GM19025 (cell line): ENCODE results near the gene SNTG2.
"Not testable (repeated sequence)": the region's sequence is repeated elsewhere in the genome, so short reads cannot be mapped to it uniquely, and the experiment has no call there.

Experiments
- ATAC-seq: cut with Tn5 transposase; IDR thresholded peaks from one replicate; pipeline ENCODE4 v1.9.1; 2021; ENCODE audit warnings: mild to moderate bottlenecking, low read depth, moderate library complexity; ENCODE audit not compliant: unreplicated experiment

SNTG2 gene

GRCh38 chr2:1132328-1132969, 181.8 kb downstream of the SNTG2 start:
- ATAC-seq, result no peak

- not testable (repeated sequence) for ATAC-seq
Measured at GRCh38 chr2:1133896-1134295, 183.2 kb downstream of the SNTG2 start.

- ATAC-seq, result no peak
Measured at GRCh38 chr2:1134629-1135028, 184.0 kb downstream of the SNTG2 start.

DNA sequence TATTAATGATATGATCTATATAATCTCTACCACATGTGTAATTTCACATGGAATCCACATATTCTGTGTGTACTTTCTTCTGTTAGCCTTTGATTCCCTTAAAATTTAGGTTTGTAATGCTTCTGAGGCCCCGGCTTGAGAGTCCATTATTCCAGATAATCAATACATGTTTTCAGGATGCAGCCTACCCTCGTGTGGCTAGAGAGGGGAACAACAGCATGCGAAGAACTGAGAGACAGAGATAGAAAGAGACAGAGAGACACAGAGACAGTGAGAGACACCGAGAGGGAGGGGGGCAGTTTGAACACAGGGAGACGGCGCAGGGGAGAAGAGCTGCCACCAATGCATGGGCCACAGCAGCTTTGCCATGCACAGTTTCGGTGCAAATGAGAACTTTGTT, 185.4 kb downstream of the SNTG2 start:
- ATAC-seq, result no peak

GRCh38 chr2:1136846-1137245, 186.2 kb downstream of the SNTG2 start:
- ATAC-seq, result no peak

DNA sequence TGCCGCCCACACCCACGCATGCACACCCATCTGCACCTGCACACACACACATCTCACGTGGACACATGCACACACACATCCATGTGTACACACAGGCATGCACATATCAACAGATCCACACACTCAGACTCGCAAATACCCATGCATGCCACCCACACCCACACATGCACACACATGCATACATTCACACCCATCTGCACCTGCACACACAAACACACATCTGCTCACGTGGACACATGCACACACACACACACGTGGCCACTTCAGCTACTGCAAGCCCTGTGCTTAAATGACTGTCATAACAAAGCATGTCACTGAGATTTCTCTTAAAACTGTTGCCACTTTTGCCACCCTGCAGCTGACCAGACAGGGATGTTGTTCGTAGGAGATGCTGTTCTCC, 186.6 kb downstream of the SNTG2 start:
- no peak for ATAC-seq

GRCh38 chr2:1137913-1138391, 187.3 kb downstream of the SNTG2 start:
- no peak for ATAC-seq

- ATAC-seq, result no peak
Measured at GRCh38 chr2:1140389-1141003, 189.8 kb downstream of the SNTG2 start.

- no peak for ATAC-seq
Measured at GRCh38 chr2:1141079-1141478, 190.4 kb downstream of the SNTG2 start.

DNA sequence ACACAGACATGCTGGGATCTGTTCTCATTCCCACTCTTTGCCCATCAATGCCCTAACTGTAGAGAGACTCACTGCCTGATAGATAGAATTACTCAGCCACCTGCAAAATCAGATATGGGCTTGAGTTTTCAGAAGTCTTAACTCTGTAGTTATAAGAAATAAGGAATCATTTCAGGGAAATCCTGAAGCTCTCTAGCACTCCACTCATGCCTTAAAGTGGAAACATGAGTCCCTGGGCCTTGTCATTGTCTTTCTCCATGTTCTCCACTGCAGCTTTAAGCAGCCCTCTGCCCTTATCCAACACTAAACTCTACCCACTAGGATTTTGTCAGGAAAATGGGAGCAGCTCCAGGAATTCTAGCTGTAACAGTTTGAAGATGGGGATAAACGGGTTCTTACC, 192.5 kb downstream of the SNTG2 start:
- no peak for ATAC-seq

- no peak for ATAC-seq
Measured at GRCh38 chr2:1147873-1148612, 197.4 kb downstream of the SNTG2 start.

- ATAC-seq, result no peak
Measured at GRCh38 chr2:1150724-1151511, 200.3 kb downstream of the SNTG2 start.

DNA sequence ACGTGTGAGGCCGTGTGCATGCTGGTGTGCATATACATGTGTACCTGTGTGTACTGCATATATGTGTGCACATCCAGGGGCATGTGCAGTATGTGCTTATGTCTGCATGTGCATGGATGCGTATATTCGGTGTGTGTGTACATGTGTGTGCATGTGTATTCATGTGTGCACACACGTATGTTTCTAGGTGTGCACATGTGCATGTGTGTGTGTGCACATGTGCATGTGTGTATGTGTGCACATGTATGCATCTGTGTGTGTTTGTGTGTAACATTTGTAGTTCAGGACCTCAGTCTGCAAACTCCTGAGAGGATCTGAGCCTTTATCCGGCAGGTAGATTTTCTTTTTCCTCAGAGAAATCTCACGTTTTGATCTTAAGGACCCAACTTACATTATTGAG, 201.7 kb downstream of the SNTG2 start:
- ATAC-seq, result no peak

- no peak for ATAC-seq
Measured at GRCh38 chr2:1153920-1154319, 203.3 kb downstream of the SNTG2 start.

DNA sequence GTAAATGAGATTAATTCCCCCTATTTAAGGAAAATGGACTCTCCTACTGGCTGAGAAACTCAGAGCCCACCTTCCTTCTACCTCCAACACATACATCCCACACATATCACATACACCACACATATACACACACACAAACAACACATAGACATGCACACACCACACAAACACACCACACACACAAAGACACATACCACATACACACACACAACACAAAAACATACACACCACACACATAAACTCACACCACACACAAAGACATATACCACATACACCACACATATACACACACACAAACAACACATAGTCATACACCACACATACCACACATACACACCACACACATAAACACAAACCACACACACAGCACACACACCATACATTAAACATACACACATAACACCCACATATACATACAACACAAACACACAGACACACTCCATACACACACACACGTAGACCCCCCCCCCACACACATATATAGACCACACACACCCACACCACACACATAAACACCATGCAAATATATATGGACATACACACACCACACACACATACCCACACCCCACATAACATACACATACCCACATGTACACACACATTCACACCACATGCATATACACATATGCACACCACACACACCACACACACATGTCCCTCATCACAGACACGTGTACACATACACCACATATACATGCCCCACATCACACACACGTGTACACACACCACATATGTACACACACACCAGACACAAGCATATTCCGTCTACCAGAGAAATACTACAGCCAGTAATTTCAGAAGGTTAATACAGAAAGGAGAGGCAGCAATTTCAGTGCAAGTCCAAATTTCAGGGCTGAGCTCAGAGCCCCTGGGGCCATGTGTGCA, 204.3 kb downstream of the SNTG2 start:
- no peak for ATAC-seq

GRCh38 chr2:1156059-1156458, 205.4 kb downstream of the SNTG2 start:
- no peak for ATAC-seq

GRCh38 chr2:1156531-1156930, 205.9 kb downstream of the SNTG2 start:
- no peak for ATAC-seq

DNA sequence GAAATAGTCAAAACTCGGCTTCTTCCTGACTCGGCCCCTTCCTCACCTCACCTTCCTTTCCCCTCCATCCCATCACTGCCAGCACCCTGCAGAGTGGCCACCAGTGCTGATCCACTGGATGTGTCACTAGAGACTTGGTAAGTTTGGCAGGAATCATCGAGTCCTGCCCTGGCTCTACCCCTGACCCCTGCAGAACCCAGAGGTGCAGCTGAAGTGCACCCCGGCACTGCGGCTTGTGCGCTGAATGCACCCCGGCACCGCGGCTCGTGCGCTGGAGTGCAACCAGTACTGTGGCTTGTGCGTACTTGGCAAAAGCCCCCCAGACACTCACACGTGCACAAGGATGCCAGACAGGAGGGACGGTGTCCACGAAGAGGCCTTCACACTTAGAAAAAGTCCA, 206.5 kb downstream of the SNTG2 start:
- ATAC-seq, result no peak

- no peak for ATAC-seq
Measured at GRCh38 chr2:1159013-1159412, 208.4 kb downstream of the SNTG2 start.

DNA sequence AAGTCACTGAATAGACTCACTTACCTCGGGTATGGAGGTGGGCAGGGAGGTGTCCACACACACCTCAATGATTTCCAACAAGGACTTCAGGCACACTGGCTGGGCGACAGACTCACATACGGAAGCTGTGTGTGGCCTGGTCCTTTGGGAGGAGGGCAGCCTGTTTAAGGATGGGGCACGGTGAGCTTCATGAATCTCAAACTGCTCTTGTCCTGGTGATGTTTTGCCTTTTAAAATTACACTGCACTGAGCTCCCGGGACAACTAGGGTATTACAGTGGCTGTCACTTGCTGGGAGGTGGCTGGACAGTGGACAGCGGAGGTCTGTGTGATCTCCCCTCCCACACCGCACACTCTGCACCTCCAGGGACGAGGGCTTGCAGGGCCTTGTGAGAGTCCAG, 211.6 kb downstream of the SNTG2 start:
- ATAC-seq, result no peak
